Cardiac muscle cell (in vitro differentiated cells and primary cell): ENCODE data around the gene OR2L2. TPM values are rescaled to one million over a fixed set of nuclear protein-coding genes. Genes with fewer than 3 reads are reported as not detected.

Experiments
- DNase-seq, 2 donors: peaks; one replicate each; pipeline versions ENCODE4 v3.0.0 to v3.0.0-alpha.2; 2010 to 2017; ENCODE audit warnings: low read depth in 1 of 2, low spot score in 1 of 2
- H3K27ac ChIP-seq: fragments of 200-600 bp; sonication (generic); 2 replicates; pipeline ENCODE4 v1.5.1; 2016
- H3K27me3 ChIP-seq: fragments of 200-600 bp; sonication (generic); 2 replicates; pipeline ENCODE4 v1.6.0; 2016; ENCODE audit warnings: control low read depth
- H3K36me3 ChIP-seq: fragments of 200-600 bp; sonication (generic); 2 replicates; pipeline ENCODE4 v1.5.1; 2016; ENCODE audit warnings: control low read depth
- H3K4me1 ChIP-seq: fragments of 200-600 bp; sonication (generic); 2 replicates; pipeline ENCODE4 v1.8.1; 2017; ENCODE audit warnings: low read depth, mild to moderate bottlenecking, mixed run types
- H3K4me3 ChIP-seq: fragments of 200-600 bp; sonication (generic); 2 replicates; pipeline ENCODE4 v1.5.1; 2016; ENCODE audit warnings: mild to moderate bottlenecking
- H3K9me3 ChIP-seq: fragments of 200-600 bp; sonication (generic); 2 replicates; pipeline ENCODE4 v1.5.1; 2017; ENCODE audit warnings: low read depth, mild to moderate bottlenecking, control low read depth
- CTCF ChIP-seq: IDR thresholded peaks from 2 replicates; pipeline ENCODE4 v1.5.1; 2012; ENCODE audit warnings: low read depth, mild to moderate bottlenecking, low read length
- polyA plus RNA-seq: library from polyadenylated mRNA; unstranded; fragments of >200 nt; fragmentation: Nextera tagmentation; extraction: Ambion mirVana; gene quantifications from 2 replicates; pipeline ENCODE4 v1.2.1, GENCODE V29; 2016
- total RNA-seq: library from RNA; depleted of rRNA; stranded (reverse); fragments of >200 nt; gene quantifications from 2 replicates; pipeline ENCODE4 v1.2.3, GENCODE V29; 2016

The OR2L2 gene
- total and polyA plus RNA-seq, 2 experiments from 2014 or later, result 0.57 TPM; not detected in 1

GRCh38 chr1:248009681-248010080, 20.2 kb upstream of the OR2L2 start:
- no peaks in the 10 kb centered on the region for H3K27me3 ChIP-seq
- no peaks in the 10 kb centered on the region for H3K36me3 ChIP-seq
- no peak overlapping the region for H3K27ac ChIP-seq
- no peak for DNase-seq
- H3K4me3 ChIP-seq, result no peak overlapping the region
- no peaks in the 10 kb centered on the region for H3K4me1 ChIP-seq
- TF ChIP-seq CTCF, result no peak
- H3K9me3 ChIP-seq, result no peaks in the 10 kb centered on the region

- Histone ChIP-seq H3K4me1 (no peaks in the 10 kb centered on the region), H3K4me3 (no peak within 1 kb of the TSS), H3K36me3 (no peaks in the 10 kb centered on the region), H3K27ac (no peak within 1 kb of the TSS), H3K9me3 (no peaks in the 10 kb centered on the region), H3K27me3 (no peaks in the 10 kb centered on the region)
- no peak for TF ChIP-seq CTCF
- DNase-seq, result no peak
These were observed 16.6 kb upstream of the OR2L2 start, which contains the start of gene OR2L5 for GRCh38 chr1:248013229-248013710. OR2L5 (plus strand) TSS chr1:248013660; CDS start chr1:248021948, 8,288 bp downstream.

GRCh38 chr1:248015803-248016202, 14.1 kb upstream of the OR2L2 start:
- H3K9me3 ChIP-seq, result no peaks in the 10 kb centered on the region
- no peak for TF ChIP-seq CTCF
- no peaks in the 10 kb centered on the region for H3K4me1 ChIP-seq
- H3K27me3 ChIP-seq, result no peaks in the 10 kb centered on the region
- no peak overlapping the region for H3K4me3 ChIP-seq
- no peak for DNase-seq
- no peaks in the 10 kb centered on the region for H3K36me3 ChIP-seq
- H3K27ac ChIP-seq, result no peak overlapping the region

GRCh38 chr1:248045209-248045608, 15.3 kb downstream of the OR2L2 start:
- peaks cover 4% of the 10 kb centered on the region for H3K9me3 ChIP-seq
- H3K27ac ChIP-seq, result no peak overlapping the region
- no peaks in the 10 kb centered on the region for H3K4me1 ChIP-seq
- no peak overlapping the region for H3K4me3 ChIP-seq
- no peaks in the 10 kb centered on the region for H3K36me3 ChIP-seq
- TF ChIP-seq CTCF, result no peak
- no peaks in the 10 kb centered on the region for H3K27me3 ChIP-seq
- no peak for DNase-seq

GRCh38 chr1:248046536-248046935, 16.7 kb downstream of the OR2L2 start, which contains the start of gene OR2L3:
OR2L3 (plus strand) TSS chr1:248046836; CDS start chr1:248060682, 13,846 bp downstream.
- TF ChIP-seq CTCF, result no peak
- Histone ChIP-seq H3K4me1 (no peaks in the 10 kb centered on the region), H3K4me3 (no peak within 1 kb of the TSS), H3K27me3 (no peaks in the 10 kb centered on the region), H3K9me3 (peaks cover 2% of the 10 kb centered on the region), H3K27ac (no peak within 1 kb of the TSS), H3K36me3 (no peaks in the 10 kb centered on the region)
- no peak for DNase-seq
